Activated T-helper 1 cell treated with anti-CD3 and anti-CD28 coated beads, Interleukin-12 subunit alpha, Interleukin-12 subunit beta, Interleukin-2, Interleukin-4 antibody, amounts not matched to agents 30 ng/mL and 10 ng/mL and 1 ng/mL, durations not matched to agents 14 hours and 24 hours and 36 hours (primary cell): ENCODE results near the gene NPFF. TPM values are rescaled to one million over a fixed set of nuclear protein-coding genes. Genes with fewer than 3 reads are reported as not detected.
"Not testable (repeated sequence)": the region's sequence is repeated elsewhere in the genome, so short reads cannot be mapped to it uniquely, and the experiment has no call there.

ENCODE experiments used
- DNase-seq: peaks from one replicate; pipeline ENCODE4 v3.0.0; 2021; ENCODE audit warnings: low spot score
- H3K27ac Mint-ChIP-seq: one replicate; pipeline ENCODE4 v1.8.0; 2021; ENCODE audit warnings: mild to moderate bottlenecking, mixed read lengths
- H3K27me3 Mint-ChIP-seq: one replicate; pipeline ENCODE4 v1.8.0; 2022; ENCODE audit warnings: mild to moderate bottlenecking, moderate library complexity, mixed read lengths; ENCODE audit not compliant: insufficient read depth
- H3K36me3 Mint-ChIP-seq: one replicate; pipeline ENCODE4 v1.8.0; 2021; ENCODE audit warnings: low read depth, mixed read lengths
- H3K4me1 Mint-ChIP-seq: one replicate; pipeline ENCODE4 v1.8.0; 2021; ENCODE audit warnings: low read depth, mixed read lengths
- H3K4me3 Mint-ChIP-seq: one replicate; pipeline ENCODE4 v1.8.0; 2021; ENCODE audit warnings: mild to moderate bottlenecking, moderate library complexity, mixed read lengths
- H3K9me3 Mint-ChIP-seq: one replicate; pipeline ENCODE4 v1.8.0; 2021; ENCODE audit warnings: mixed read lengths
- intact Hi-C: fragments of 100-400 bp; cut with micrococcal nuclease; formaldehyde crosslinking; loops from one replicate; pipeline ENCODE4 v1.15.1; 2024
- total RNA-seq: library from RNA; stranded (reverse); gene quantifications from 2 replicates; pipeline ENCODE4 v1.2.3, GENCODE V29; 2022

Gene NPFF
- total RNA-seq, 1 donor from 2014 or later = not detected

DNA sequence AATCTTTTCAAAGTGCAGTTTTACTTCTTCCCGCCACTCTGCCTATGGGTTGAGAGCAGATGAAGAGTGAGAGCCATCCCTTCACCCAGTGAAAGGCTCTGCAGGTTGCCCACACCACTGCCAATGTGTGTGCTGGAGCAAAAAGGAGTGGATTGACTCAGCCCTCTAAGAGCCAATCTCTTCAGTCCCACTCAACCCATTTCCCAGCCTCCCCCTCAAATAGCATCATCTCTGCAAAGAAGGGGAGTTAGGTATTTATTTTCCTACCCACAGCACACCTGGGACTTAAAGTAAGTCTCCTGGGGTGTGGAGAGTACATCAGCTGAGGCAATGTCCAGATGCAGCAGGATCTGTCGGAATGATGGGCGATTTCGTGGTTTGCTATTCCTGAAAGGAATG, 23.3 kb downstream of the NPFF start:
- no peaks in the 10 kb centered on the region for H3K27me3 Mint-ChIP-seq

DNA sequence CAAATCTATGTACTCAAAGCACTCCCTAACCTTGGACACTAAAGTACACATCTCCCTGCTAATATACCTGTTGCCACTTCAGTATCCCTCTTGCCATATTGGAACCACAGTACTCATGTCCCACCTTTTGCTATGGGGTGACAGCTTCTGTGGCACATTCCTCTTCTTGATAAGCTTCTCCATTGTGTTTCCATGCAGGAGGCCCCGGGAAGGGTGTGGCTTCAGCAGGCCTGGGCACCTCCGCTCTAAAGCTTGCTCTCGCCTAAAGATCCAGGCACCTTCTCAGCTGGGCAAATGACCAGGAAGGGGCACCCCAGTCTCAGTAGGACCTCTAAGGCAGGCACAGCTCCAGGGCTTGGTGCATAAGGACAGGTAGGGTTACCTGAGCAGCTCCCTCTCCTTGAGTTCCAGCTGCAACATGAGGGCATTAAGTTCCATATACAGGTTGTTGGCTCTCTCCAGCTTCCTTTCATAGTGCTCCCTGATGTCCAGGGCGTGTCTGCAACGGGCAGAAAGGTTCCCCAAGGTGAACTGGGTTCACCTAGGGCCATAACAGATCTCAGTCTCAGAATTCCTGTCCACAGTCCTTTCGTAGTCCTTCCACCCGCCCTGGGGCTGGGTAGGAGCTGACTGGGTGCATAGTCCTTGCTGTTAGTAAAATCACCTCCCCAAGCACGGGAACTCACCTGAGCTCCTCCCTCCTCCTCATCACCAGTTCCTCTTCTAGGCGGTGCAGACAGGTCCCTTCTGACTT, 23.9 kb downstream of the NPFF start:
- H3K4me1 Mint-ChIP-seq = no peaks in the 10 kb centered on the region
- peaks cover 51% of the 10 kb centered on the region for H3K36me3 Mint-ChIP-seq
- intact Hi-C loops = no loop called here

More for the DNA sequence above, 23.3 kb downstream of the NPFF start:
- no peak for DNase-seq
- H3K4me1 Mint-ChIP-seq = no peaks in the 10 kb centered on the region
- no peak overlapping the region for H3K27ac Mint-ChIP-seq
- H3K9me3 Mint-ChIP-seq = no peaks in the 10 kb centered on the region
- no peak overlapping the region for H3K4me3 Mint-ChIP-seq
- H3K36me3 Mint-ChIP-seq = peaks cover 45% of the 10 kb centered on the region
- intact Hi-C loops = no loop called here

GRCh38 chr12:53482626-53483168, 24.6 kb downstream of the NPFF start:
- DNase-seq = no peak
- Mint-ChIP-seq H3K9me3 (no peaks in the 10 kb centered on the region), H3K4me3 (no peak overlapping the region), H3K27ac (no peak overlapping the region), H3K36me3 (peaks cover 53% of the 10 kb centered on the region), H3K4me1 (no peaks in the 10 kb centered on the region), H3K27me3 (no peaks in the 10 kb centered on the region)
- intact Hi-C loops = no loop called here

More for the DNA sequence above, 23.9 kb downstream of the NPFF start:
- Mint-ChIP-seq H3K27me3 (no peaks in the 10 kb centered on the region), H3K27ac (no peak overlapping the region), H3K9me3 (no peaks in the 10 kb centered on the region), H3K4me3 (no peak overlapping the region)
- no peak for DNase-seq

- H3K36me3 Mint-ChIP-seq = peaks cover 56% of the 10 kb centered on the region
- no peak overlapping the region for H3K4me3 Mint-ChIP-seq
- no peaks in the 10 kb centered on the region for H3K4me1 Mint-ChIP-seq
- no peaks in the 10 kb centered on the region for H3K27me3 Mint-ChIP-seq
- intact Hi-C loops = no loop called here
- no peak for DNase-seq
- no peaks in the 10 kb centered on the region for H3K9me3 Mint-ChIP-seq
- H3K27ac Mint-ChIP-seq = no peak overlapping the region
Measured at GRCh38 chr12:53481939-53482586, 25.2 kb downstream of the NPFF start.

DNA sequence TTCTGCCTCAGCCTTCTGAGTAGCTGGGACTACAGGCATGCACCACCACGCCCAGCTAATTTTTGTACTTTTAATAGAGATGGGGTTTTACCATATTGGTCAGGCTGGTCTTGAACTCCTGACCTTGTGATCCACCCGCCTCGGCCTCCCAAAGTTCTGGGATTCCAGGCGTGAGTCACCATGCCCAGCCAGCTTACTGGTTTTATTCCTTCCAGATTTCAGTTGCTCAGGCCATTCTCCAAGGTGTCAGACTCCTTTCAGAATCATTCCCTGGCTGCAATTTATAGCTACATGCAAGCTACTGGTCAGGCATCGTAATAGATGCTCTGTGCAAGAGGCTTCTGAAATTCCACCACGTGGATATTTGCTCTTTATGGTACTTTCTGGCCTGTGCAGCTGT, 25.8 kb downstream of the NPFF start:
- H3K36me3 Mint-ChIP-seq = peaks cover 60% of the 10 kb centered on the region
- DNase-seq, H3K4me1 Mint-ChIP-seq, H3K4me3 Mint-ChIP-seq, intact Hi-C loops, H3K27me3 Mint-ChIP-seq, H3K27ac Mint-ChIP-seq, H3K9me3 Mint-ChIP-seq: not testable (repeated sequence)

DNA sequence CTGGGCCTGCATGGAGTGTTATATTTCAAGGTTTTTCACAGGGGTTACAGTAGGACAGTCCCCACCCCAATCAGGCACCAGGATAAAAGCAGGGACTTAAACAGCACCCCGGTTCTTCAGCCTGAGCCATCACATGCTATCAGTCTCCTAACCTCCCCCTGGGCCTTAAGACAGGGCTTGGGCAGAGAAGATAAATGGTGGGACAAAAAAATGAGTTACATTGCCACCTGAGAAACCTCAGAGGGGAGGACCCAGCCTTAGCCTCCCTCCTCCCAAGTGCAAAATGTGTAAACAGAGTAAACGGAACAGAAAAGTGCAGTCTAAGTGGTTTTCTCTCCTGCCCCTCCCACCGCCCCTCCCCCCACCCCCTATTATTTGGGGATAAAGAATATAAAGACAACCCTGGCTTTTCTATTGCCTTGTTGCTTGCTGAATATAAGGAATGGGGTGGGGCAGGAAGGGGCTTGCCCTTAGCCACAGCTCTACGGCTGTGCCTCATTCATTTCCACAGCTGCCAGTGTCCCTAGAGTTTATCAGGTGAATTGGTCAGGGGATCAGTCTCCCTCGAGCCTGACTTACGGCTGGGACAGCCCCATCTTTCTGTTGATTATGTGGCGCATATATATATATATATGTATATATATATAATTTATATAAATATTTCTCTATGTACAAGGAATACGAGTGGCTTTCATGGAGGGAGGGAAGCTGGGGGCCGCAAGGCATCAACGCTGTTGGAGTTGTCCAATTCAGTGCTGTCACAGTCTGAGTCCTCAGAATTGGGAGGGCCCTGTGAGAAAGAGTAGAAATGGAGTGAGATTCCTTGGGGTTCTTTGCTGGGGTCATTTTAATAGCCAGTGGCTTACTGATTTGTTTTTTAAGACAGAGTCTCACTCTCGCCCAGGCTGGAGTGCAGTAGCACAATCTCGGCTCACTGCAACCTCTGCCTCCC, 26.5 kb downstream of the NPFF start:
- Mint-ChIP-seq H3K4me3 (no peak overlapping the region), H3K27me3 (no peaks in the 10 kb centered on the region), H3K27ac (no peak overlapping the region), H3K9me3 (no peaks in the 10 kb centered on the region), H3K4me1 (no peaks in the 10 kb centered on the region), H3K36me3 (peaks cover 66% of the 10 kb centered on the region)
- intact Hi-C loops = no loop called here
- no peak for DNase-seq

- intact Hi-C loops = no loop called here
- no peak for DNase-seq
- Mint-ChIP-seq H3K4me3 (no peak overlapping the region), H3K27me3 (no peaks in the 10 kb centered on the region), H3K27ac (no peak overlapping the region), H3K9me3 (no peaks in the 10 kb centered on the region), H3K4me1 (peaks cover 9% of the 10 kb centered on the region), H3K36me3 (peaks cover 71% of the 10 kb centered on the region)
Measured at GRCh38 chr12:53479331-53479730, 28.0 kb downstream of the NPFF start.

DNA sequence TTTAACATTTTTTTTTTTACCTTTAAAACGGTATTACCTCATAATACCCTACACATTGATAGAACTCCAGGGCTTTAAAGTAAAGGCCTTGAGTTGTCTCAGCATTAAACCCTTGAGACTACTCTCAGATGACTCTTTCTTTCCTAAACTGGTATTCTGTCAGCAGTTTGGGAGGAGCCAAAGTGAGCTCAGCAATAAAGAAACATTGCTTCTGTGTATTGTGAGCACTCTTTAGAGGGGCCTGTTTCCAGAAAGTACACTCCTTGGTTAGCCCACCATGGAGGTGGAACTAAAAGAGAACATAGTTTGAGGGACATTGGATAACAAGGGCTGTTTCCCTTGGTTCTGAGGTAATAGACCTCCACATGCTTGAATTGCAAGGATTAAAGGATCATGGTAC, 28.4 kb downstream of the NPFF start:
- Mint-ChIP-seq H3K27ac (no peak overlapping the region), H3K36me3 (peaks cover 72% of the 10 kb centered on the region), H3K27me3 (no peaks in the 10 kb centered on the region), H3K4me3 (no peak overlapping the region), H3K4me1 (peaks cover 14% of the 10 kb centered on the region), H3K9me3 (no peaks in the 10 kb centered on the region)
- intact Hi-C loops = no loop called here
- no peak for DNase-seq

DNA sequence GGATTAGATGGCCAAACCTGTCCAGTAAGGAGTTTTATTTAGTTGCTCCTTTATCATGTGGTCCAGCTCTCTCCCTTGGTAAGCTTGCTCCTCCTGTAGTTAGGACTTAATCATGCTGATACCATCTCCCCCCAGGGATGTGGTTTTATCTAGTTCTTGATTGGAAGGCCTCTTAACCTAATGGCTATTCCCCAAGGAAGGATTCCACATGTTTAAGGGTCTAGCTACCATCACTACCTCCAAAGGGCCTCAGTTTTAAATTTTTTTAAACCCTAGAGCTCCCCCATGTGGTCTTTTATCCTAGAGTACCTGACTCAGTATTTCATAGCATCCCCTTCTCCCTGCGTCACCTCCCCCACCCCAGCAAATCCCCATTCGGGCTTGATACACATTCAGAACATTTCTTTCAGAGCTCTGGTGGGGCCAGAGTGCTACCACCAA, 30.5 kb downstream of the NPFF start:
- intact Hi-C loops = loop anchor here (2.0 kb wide), 2 partner anchors 16 to 32 kb away; no protein-coding TSS in a partner anchor
- H3K27ac Mint-ChIP-seq = peak overlapping the region; percentile 42
- H3K4me1 Mint-ChIP-seq = peaks cover 23% of the 10 kb centered on the region
- no peaks in the 10 kb centered on the region for H3K27me3 Mint-ChIP-seq
- peaks cover 70% of the 10 kb centered on the region for H3K36me3 Mint-ChIP-seq
- no peak for DNase-seq
- H3K9me3 Mint-ChIP-seq = no peaks in the 10 kb centered on the region
- no peak overlapping the region for H3K4me3 Mint-ChIP-seq

- DNase-seq = no peak
- H3K36me3 Mint-ChIP-seq = peaks cover 75% of the 10 kb centered on the region
- peaks cover 32% of the 10 kb centered on the region for H3K4me1 Mint-ChIP-seq
- no peaks in the 10 kb centered on the region for H3K9me3 Mint-ChIP-seq
- intact Hi-C loops = no loop called here
- peak overlapping the region; percentile 84 for H3K27ac Mint-ChIP-seq
- H3K4me3 Mint-ChIP-seq = peak overlapping the region; percentile 29
- no peaks in the 10 kb centered on the region for H3K27me3 Mint-ChIP-seq
Measured at GRCh38 chr12:53474819-53475218, 32.5 kb downstream of the NPFF start.

DNA sequence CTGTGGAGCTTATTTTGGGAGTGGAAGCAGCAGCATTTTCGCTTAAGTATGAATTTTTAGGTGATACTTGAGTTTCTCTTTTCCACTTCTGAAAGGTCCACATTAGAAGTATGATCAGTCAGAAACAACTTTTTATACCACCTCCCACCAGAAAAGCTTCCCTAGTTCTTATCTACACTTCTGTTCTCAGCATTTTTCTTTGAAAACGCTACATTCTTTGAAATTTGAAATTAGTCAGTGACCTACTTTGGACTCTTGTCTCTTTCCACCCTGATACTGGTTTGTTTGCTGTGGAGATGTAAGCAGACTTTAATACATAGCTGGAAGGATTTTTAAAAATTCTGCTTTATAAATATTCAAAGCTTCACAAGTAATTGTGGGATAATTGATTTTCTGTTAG, 33.2 kb downstream of the NPFF start:
- peak overlapping the region; percentile 74 for H3K27ac Mint-ChIP-seq
- peaks cover 32% of the 10 kb centered on the region for H3K4me1 Mint-ChIP-seq
- intact Hi-C loops = no loop called here
- DNase-seq = no peak
- no peaks in the 10 kb centered on the region for H3K9me3 Mint-ChIP-seq
- H3K4me3 Mint-ChIP-seq = peak overlapping the region; percentile 39
- H3K36me3 Mint-ChIP-seq = peaks cover 67% of the 10 kb centered on the region
- H3K27me3 Mint-ChIP-seq = no peaks in the 10 kb centered on the region

GRCh38 chr12:53472056-53472582, 35.2 kb downstream of the NPFF start:
- H3K9me3 Mint-ChIP-seq = no peaks in the 10 kb centered on the region
- no peak overlapping the region for H3K27ac Mint-ChIP-seq
- H3K4me1 Mint-ChIP-seq = peaks cover 32% of the 10 kb centered on the region
- DNase-seq = no peak
- no peaks in the 10 kb centered on the region for H3K27me3 Mint-ChIP-seq
- H3K36me3 Mint-ChIP-seq = peaks cover 68% of the 10 kb centered on the region
- H3K4me3 Mint-ChIP-seq = no peak overlapping the region
- intact Hi-C loops = loop anchor here (2.0 kb wide), 1 partner anchor 19 kb away; the partner anchor contains the start of gene PCBP2
